Heart left ventricle (tissue), 16 donors: ENCODE results near the gene HNRNPC. TPM values are rescaled to one million over a fixed set of nuclear protein-coding genes. Genes with fewer than 3 reads are reported as not detected.
"Not testable (repeated sequence)": the region's sequence is repeated elsewhere in the genome, so short reads cannot be mapped to it uniquely, and the experiment has no call there.

ENCODE experiments used
- ATAC-seq, 4 donors: fragments of 200-7000 bp; cut with Tn5 transposase; one replicate each; pipeline ENCODE4 v1.9.1; 2020 to 2022; ENCODE audit warnings: moderate library complexity in 4 of 4, mild to moderate bottlenecking in 3 of 4, moderate number of reproducible peaks in 1 of 4
- DNase-seq, 5 donors: peaks; one replicate each; pipeline ENCODE4 v3.0.0-alpha.2; 2020
- H3K27ac ChIP-seq, 12 donors: fragments of 200-600 bp; sonication (generic) in 4 of 12; one replicate each; pipeline versions ENCODE4 v1.5.0 to v1.8.0; 2016 to 2022; ENCODE audit warnings: mild to moderate bottlenecking in 2 of 12
- H3K27me3 ChIP-seq, 9 donors: fragments of 200-600 bp; sonication (generic) in 2 of 9; one replicate each; pipeline versions ENCODE4 v1.5.1 to v1.8.0; 2016 to 2022; ENCODE audit warnings: mild to moderate bottlenecking in 3 of 9
- H3K36me3 ChIP-seq, 9 donors: fragments of 200-600 bp; sonication (generic) in 2 of 9; one replicate each; pipeline versions ENCODE4 v1.5.0 to v1.8.0; 2018 to 2022; ENCODE audit warnings: mild to moderate bottlenecking in 2 of 9
- H3K4me1 ChIP-seq, 12 donors: fragments of 200-600 bp; sonication (generic) in 4 of 12; one replicate each; pipeline versions ENCODE4 v1.5.0 to v1.8.0; 2016 to 2022; ENCODE audit warnings: mild to moderate bottlenecking in 3 of 12
- H3K4me3 ChIP-seq, 12 donors: fragments of 200-600 bp; sonication (generic) in 4 of 12; one replicate each; pipeline versions ENCODE4 v1.5.0 to v1.8.0; 2017 to 2022; ENCODE audit warnings: mild to moderate bottlenecking in 9 of 12, moderate library complexity in 4 of 12
- H3K9me3 ChIP-seq, 12 donors: fragments of 200-600 bp; sonication (generic) in 4 of 12; one replicate each; pipeline versions ENCODE4 v1.5.0 to v1.8.0; 2016 to 2022; ENCODE audit warnings: mild to moderate bottlenecking in 1 of 12
- CTCF ChIP-seq, 12 donors: fragments of 200-600 bp; sonication (generic) in 4 of 12; IDR thresholded peaks; one replicate each; pipeline versions ENCODE4 v1.5.0 to v1.8.0; 2018 to 2022; ENCODE audit warnings: antibody characterized with exemption in 12 of 12, mild to moderate bottlenecking in 5 of 12
- POLR2A ChIP-seq, 2 donors: fragments of 450-650 bp; IDR thresholded peaks; one replicate each; pipeline ENCODE4 v1.6.1; 2017; ENCODE audit warnings: antibody characterized with exemption in 2 of 2, mild to moderate bottlenecking in 2 of 2, moderate library complexity in 2 of 2
- WGBS, 4 donors: extraction: QIAGEN DNeasy Blood & Tissue Kit in 2 of 4; methylation state at CpG; one replicate each; pipeline versions ENCODE4 v1.1.5 to v1.1.7; 2013 to 2018; 5-methylcytosine and 5-hydroxymethylcytosine counted together
- intact Hi-C, 10 donors: fragments of 100-400 bp; cut with DNase I; formaldehyde crosslinking; loops; one replicate each; pipeline versions ENCODE4 v1.11.1 to v1.14.2; 2022
- polyA plus RNA-seq, 2 donors: library from polyadenylated mRNA; stranded (reverse); fragments of 200-250 nt; gene quantifications; one replicate each; pipeline ENCODE4 v1.2.3, GENCODE V29; 2013
- total RNA-seq, 9 donors: library from RNA; depleted of rRNA in 2 of 9; stranded (reverse); fragments of >200 nt in 2 of 9; fragmentation: NEBNext Ultra II Directional in 3 of 9; extraction: Animal tissue kit (Norgen Biotek cat#: 25700) in 3 of 9; gene quantifications; one replicate each; pipeline versions ENCODE4 v1.1.0 to v1.2.4, GENCODE V29; 2016 to 2023
- donor health status: ischemic (EF 13 %, LVEDD 7.1; RV severe dilation, severe dysfunction).
- donor health status: healthy with polysubstance abuse.
- donor health status: DM: no; HTN: yes; CAD: no.
- donor health status: DM: no; HTN: no; CAD: no.
- donor health status: ischemic (EF 25% LVEDD 6.9; RV normal size, moderate dysfunction).
- donor health status: ischemic (EF 25% LVEDD 5.7; RV mildly dilated, moderate dysfunction).
- donor health status: healthy.
- donor health status: DM: yes; HTN: yes; CAD: no.
- donor health status: ischemic (EF 35%, LVEDD 5.7; RV mildly dilated, moderate dysfunction).
- donor health status: nonischemic (EF 11% LVEDD 7.7; RV severe dilation, severe dysfunction).
- donor health status: DM: yes; HTN: yes; CAD: no.
- donor health status: PGD.
- donor health status: ischemic (EF 29% LVEDD 5.4; RV normal size, mild dysfunction).
- donor health status: nonischemic (EF 23%, LVEDD 6.1; RV moderate dilation, normal function).

Gene HNRNPC
- total and polyA plus RNA-seq, 11 donors, result 201 to 389 (median 255) TPM

DNA sequence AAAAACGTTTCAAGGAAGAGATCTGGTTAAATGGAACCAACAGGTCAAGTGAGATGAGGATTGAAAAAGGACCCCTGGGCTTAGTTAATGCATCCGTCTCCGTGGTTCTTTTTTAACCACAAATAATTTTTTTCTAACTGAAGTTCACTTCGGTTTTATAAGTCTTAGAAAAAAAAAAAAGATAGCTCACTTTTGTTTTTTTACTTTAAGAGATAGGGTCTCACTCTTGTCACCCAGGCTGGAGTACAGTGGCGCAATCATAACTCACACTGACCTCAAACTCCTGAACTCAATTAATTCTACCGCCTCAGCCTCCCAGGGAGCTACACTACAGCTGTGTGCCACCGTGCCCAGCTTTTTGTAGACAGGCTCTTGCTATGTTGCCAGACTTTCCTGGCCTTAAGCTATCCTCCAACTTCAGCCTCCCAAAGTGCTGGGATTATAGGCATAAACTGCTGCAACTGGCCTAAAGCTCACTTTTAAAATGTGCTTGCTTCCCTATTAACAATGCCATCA is 11.8 kb downstream of the HNRNPC start:
- H3K4me3 ChIP-seq, result no peak overlapping the region
- peaks cover 0 to 97% (median 89%) of the 10 kb centered on the region in 9 donors for H3K36me3 ChIP-seq
- no peak for TF ChIP-seq POLR2A (IDR thresholded peaks at IDR 0.05)
- no peak for TF ChIP-seq CTCF (IDR thresholded peaks at IDR 0.05)
- 38 to 56% (median 50%) methylated on average over 7 of the region's 7 CpGs for WGBS, 4 donors
- H3K27me3 ChIP-seq, result no peaks in the 10 kb centered on the region
- no peaks in the 10 kb centered on the region for H3K9me3 ChIP-seq
- H3K4me1 ChIP-seq, result peaks cover 4 to 87% (median 66%) of the 10 kb centered on the region in 12 donors
- intact Hi-C loops, result loop anchor here in 1 of 10 donors (10.0 kb wide), 1 partner anchor 127 kb away; the partner anchor contains the start of gene SUPT16H
- no peak overlapping the region for H3K27ac ChIP-seq
- DNase-seq (no peak), ATAC-seq (peak in 2 of 4 donors; percentile 19 to 35)

- 88 to 91% (median 89%) methylated on average over 10 of the region's 10 CpGs for WGBS, 4 donors
- H3K27ac ChIP-seq, result no peak overlapping the region
- H3K36me3 ChIP-seq, result peaks cover 0 to 97% (median 89%) of the 10 kb centered on the region in 9 donors
- no peak for DNase-seq
- no peaks in the 10 kb centered on the region for H3K27me3 ChIP-seq
- ATAC-seq, result no peak
- intact Hi-C loops, result loop anchor here in 1 of 10 donors (10.0 kb wide), 1 partner anchor 128 kb away; the partner anchor contains the start of gene SUPT16H
- H3K4me3 ChIP-seq, result peak overlapping the region in 1 of 12 donors; percentile 8
- no peaks in the 10 kb centered on the region for H3K9me3 ChIP-seq
- peaks cover 3 to 87% (median 59%) of the 10 kb centered on the region in 12 donors for H3K4me1 ChIP-seq
- TF ChIP-seq POLR2A (IDR thresholded peaks at IDR 0.05) (no peak), CTCF (IDR thresholded peaks at IDR 0.05) (no peak)
Observed at GRCh38 chr14:21256539-21257393, 12.5 kb downstream of the HNRNPC start.

GRCh38 chr14:21256102-21256447 is 13.2 kb downstream of the HNRNPC start:
- intact Hi-C loops, result loop anchor here in 1 of 10 donors (10.0 kb wide), 1 partner anchor 129 kb away; the partner anchor contains the start of gene SUPT16H
- DNase-seq, H3K27me3 ChIP-seq, H3K4me3 ChIP-seq, H3K9me3 ChIP-seq, ATAC-seq: not testable (repeated sequence)
- H3K27ac ChIP-seq, result peak overlapping the region in 1 of 12 donors; percentile 44
- H3K4me1 ChIP-seq, result peaks cover 3 to 81% (median 52%) of the 10 kb centered on the region in 12 donors
- H3K36me3 ChIP-seq, result peaks cover 0 to 97% (median 89%) of the 10 kb centered on the region in 9 donors
- whole genome bisulfite sequencing, 4 donors, result 83 to 91% (median 85%) methylated on average over 8 of the region's 8 CpGs

GRCh38 chr14:21255385-21256101 is 13.7 kb downstream of the HNRNPC start:
- intact Hi-C loops, result loop anchor here in 1 of 10 donors (10.0 kb wide), 1 partner anchor 129 kb away; the partner anchor contains the start of gene SUPT16H
- Histone ChIP-seq H3K36me3 (peaks cover 0 to 97% (median 89%) of the 10 kb centered on the region in 9 donors), H3K4me1 (peaks cover 3 to 76% (median 50%) of the 10 kb centered on the region in 12 donors), H3K27me3 (no peaks in the 10 kb centered on the region), H3K4me3 (no peak overlapping the region), H3K27ac (peak overlapping the region in 1 of 12 donors; percentile 44), H3K9me3 (no peaks in the 10 kb centered on the region)
- 53 to 74% (median 63%) methylated on average over 4 of the region's 4 CpGs for WGBS, 4 donors
- no peak for DNase-seq
- TF ChIP-seq CTCF (IDR thresholded peaks at IDR 0.05), result no peak
- no peak for TF ChIP-seq POLR2A (IDR thresholded peaks at IDR 0.05)
- no peak for ATAC-seq
